ENCODE measurements around the gene EXOC3.

The EXOC3 gene

GRCh38 chr5:417301-418161, 25.4 kb upstream of the EXOC3 start:
- DNase-seq (ENCODE audit: low spot score), result no peak
- TF ChIP-seq CTCF (IDR thresholded peaks at IDR 0.05; ENCODE audit: extremely low read depth, insufficient read depth, missing control alignments), result no peak
- in situ Hi-C loops (cut with MboI; ENCODE audit: low pct_unique_long_range_greater_than_20kb, low sequenced_read_pairs, unreplicated experiment), result no loop called here

GRCh38 chr5:418162-419121, 24.5 kb upstream of the EXOC3 start:
- in situ Hi-C loops (cut with MboI; ENCODE audit: low pct_unique_long_range_greater_than_20kb, low sequenced_read_pairs, unreplicated experiment), result no loop called here
- DNase-seq (ENCODE audit: low spot score), result no peak
- TF ChIP-seq CTCF (IDR thresholded peaks at IDR 0.05; ENCODE audit: extremely low read depth, insufficient read depth, missing control alignments), result no peak

DNA sequence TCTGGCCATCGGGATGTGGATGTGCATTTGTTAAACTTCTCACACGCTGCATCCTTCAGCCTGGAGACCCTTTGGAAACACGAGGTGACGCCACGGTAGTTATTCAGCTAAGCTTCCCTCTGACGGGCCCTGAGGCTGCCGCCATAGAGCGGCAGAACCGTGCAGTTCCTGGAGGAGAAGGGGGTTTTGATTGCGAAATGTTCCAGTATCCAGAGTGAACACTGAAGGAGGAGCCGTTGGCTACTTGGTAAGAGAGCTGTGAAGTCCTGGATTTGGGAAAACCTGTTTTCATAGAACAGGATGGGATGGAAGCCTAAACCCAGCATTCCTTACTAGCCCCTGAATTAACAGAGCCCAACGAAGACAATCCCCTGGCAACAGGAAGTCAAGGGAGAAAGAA, 23.0 kb upstream of the EXOC3 start:
- TF ChIP-seq CTCF (IDR thresholded peaks at IDR 0.05; ENCODE audit: extremely low read depth, insufficient read depth, missing control alignments), result no peak
- in situ Hi-C loops (cut with MboI; ENCODE audit: low pct_unique_long_range_greater_than_20kb, low sequenced_read_pairs, unreplicated experiment), result no loop called here
- DNase-seq (ENCODE audit: low spot score), result no peak

DNA sequence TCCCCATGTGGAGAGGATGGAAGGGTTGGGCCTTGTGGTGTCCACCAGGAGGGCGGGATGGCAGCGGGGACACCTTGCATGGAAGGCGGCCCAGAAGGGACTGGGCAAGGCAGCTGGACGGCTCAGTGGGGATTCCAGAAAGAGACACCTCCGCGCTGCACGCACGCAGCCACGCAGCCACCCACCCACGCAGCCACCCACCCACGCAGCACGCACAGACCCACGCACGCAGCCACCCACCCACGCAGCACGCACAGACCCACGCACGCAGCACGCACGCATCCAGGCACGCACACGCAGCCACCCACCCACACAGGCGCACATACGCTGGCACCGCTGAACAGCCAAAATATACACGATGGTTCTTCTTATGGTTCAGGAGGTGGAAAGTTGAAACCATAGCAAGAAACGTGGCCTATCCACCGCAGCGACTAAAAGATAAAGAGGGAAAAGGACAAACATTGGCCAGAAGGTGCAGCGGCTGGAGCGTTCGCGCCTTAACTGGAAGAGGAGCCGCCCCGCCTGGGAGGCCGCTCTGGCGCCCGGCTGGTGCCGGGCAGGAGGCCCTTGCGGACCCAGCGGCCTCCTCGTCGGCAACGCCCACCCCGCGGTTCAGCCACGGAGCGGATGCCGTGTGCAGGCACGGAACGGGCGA, 22.2 kb upstream of the EXOC3 start:
- TF ChIP-seq CTCF (IDR thresholded peaks at IDR 0.05; ENCODE audit: extremely low read depth, insufficient read depth, missing control alignments), result no peak
- no peak for DNase-seq (ENCODE audit: low spot score)
- in situ Hi-C loops (cut with MboI; ENCODE audit: low pct_unique_long_range_greater_than_20kb, low sequenced_read_pairs, unreplicated experiment), result no loop called here

DNA sequence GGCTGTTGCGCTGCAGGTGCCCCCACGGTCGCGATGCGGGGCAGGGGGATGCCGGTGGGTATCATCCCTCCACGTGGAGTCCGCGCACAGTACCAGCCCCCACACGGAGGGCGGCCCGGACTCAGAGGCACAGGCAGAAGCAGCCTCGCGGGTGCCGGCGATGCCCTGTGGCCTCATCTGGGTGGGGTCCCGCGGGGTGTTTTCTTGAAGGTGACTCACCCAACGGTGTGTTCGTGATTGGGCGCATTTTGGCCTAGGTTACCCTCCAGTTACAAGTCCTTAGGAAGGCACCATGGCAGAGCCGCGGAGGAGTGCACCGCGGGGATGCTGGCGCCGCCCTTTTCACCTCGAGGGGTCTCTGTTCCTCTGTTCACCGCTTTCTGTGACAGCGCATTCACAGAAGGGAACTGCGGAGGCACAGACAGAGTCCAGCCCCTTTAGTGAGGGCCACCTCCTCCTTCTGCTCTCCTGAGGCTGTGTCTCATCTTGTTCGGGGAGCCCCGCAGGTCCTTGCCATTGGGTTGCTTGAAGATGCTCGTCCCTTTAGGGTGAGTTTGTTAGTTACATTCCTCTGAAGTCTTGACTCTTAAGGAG, 21.6 kb upstream of the EXOC3 start:
- in situ Hi-C loops (cut with MboI; ENCODE audit: low pct_unique_long_range_greater_than_20kb, low sequenced_read_pairs, unreplicated experiment), result no loop called here
- no peak for DNase-seq (ENCODE audit: low spot score)

More for the DNA sequence above, 21.6 kb upstream of the EXOC3 start:
- no peak for TF ChIP-seq CTCF (IDR thresholded peaks at IDR 0.05; ENCODE audit: extremely low read depth, insufficient read depth, missing control alignments)
